Ishikawa (cell line): ENCODE data around the gene PTPN23.

Source experiments
- CEBPB ChIP-seq: IDR thresholded peaks from 2 replicates; pipeline ENCODE4 v1.6.1; 2012
- CREB1 ChIP-seq: IDR thresholded peaks from 2 replicates; pipeline ENCODE4 v1.6.1; 2012; ENCODE audit warnings: low read depth
- EGR1 ChIP-seq: IDR thresholded peaks from 2 replicates; pipeline ENCODE4 v1.6.1; 2012
- EP300 ChIP-seq: IDR thresholded peaks from 2 replicates; pipeline ENCODE4 v1.6.1; 2012; ENCODE audit warnings: borderline replicate concordance
- MAX ChIP-seq: IDR thresholded peaks from 2 replicates; pipeline ENCODE4 v1.6.1; 2012
- RAD21 ChIP-seq: IDR thresholded peaks from 2 replicates; pipeline ENCODE4 v1.6.1; 2012; ENCODE audit warnings: low read depth
- REST ChIP-seq: IDR thresholded peaks from 2 replicates; pipeline ENCODE4 v1.6.1; 2012; ENCODE audit warnings: low read depth, mild to moderate bottlenecking
- TAF1 ChIP-seq: IDR thresholded peaks from 2 replicates; pipeline ENCODE4 v1.6.1; 2012; ENCODE audit warnings: low read depth, mild to moderate bottlenecking
- TCF12 ChIP-seq: IDR thresholded peaks from 2 replicates; pipeline ENCODE4 v1.6.1; 2012; ENCODE audit warnings: low read depth
- TEAD4 ChIP-seq: IDR thresholded peaks from 2 replicates; pipeline ENCODE4 v1.6.1; 2012
- YY1 ChIP-seq: IDR thresholded peaks from 2 replicates; pipeline ENCODE4 v1.6.1; 2012; ENCODE audit warnings: low read depth
- ZBTB7A ChIP-seq: IDR thresholded peaks from 2 replicates; pipeline ENCODE4 v1.6.1; 2012; ENCODE audit warnings: low read depth

GRCh38 chr3:47362701-47363100, 18.1 kb upstream of the PTPN23 start:
- TF ChIP-seq MAX (no peak), TAF1 (no peak), CREB1 (no peak), CEBPB (no peak), YY1 (no peak), EP300 (no peak), TEAD4 (no peak), ZBTB7A (no peak), EGR1 (no peak), TCF12 (no peak), RAD21 (no peak), REST (no peak)
